Measurements from ENCODE around the gene IL31RA. TPM values are rescaled to one million over a fixed set of nuclear protein-coding genes. Genes with fewer than 3 reads are reported as not detected.
"Not testable (repeated sequence)": the region's sequence is repeated elsewhere in the genome, so short reads cannot be mapped to it uniquely, and the experiment has no call there.

The IL31RA gene
- polyA plus RNA-seq (2013, experiment 1 of 2), result 0.85 TPM
- polyA plus RNA-seq (2013, experiment 2 of 2), result 0.71 TPM

GRCh38 chr5:55850839-55851674 is at the start of gene IL31RA:
Gene IL31RA (plus strand): TSS chr5:55851357. CDS start chr5:55851571, 214 bp downstream.
- Histone ChIP-seq H3K4me3 (ENCODE audit: extremely low read depth, insufficient read depth, low read length, poor library complexity, severe bottlenecking) (no peak within 1 kb of the TSS), H3K9me3 (ENCODE audit: control insufficient read depth, low read length) (no peaks in the 10 kb centered on the region), H3K4me1 (ENCODE audit: control insufficient read depth, insufficient read depth, low read length, poor library complexity, severe bottlenecking) (peaks cover 26% of the 10 kb centered on the region), H3K36me3 (ENCODE audit: control insufficient read depth, insufficient read depth, low read length) (no peaks in the 10 kb centered on the region), H3K27ac (ENCODE audit: low read depth, low read length, severe bottlenecking) (no peak within 1 kb of the TSS)
- WGBS, 2 experiments (ENCODE audit: insufficient coverage in 2 of 2), result 83 to 91% methylated on average over 8 to 9 of the region's 10 CpGs

GRCh38 chr5:55808814-55809213 is 42.3 kb upstream of the IL31RA start:
- WGBS, 2 experiments (ENCODE audit: insufficient coverage in 2 of 2), result 93% methylated on average over 2 to 7 of the region's 7 CpGs

DNA sequence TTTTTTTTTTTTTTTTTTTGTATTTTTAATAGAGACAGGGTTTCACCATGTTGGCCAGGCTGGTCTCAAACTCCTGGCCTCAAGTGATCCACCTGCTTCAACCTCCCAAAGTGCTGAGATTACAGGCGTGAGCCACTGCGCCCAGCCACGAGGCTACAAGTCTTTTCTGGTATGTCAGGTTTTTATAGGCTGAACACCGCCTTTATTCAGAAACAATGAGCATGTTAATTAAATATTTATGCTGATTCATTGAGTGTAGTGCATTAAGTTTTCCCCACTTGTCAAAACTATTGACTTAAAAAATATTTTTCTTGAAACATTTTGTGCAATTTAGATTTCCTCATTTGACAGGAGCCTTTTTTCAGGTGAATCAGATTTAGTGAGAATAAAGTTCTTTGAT is 35.2 kb upstream of the IL31RA start:
- WGBS, 2 experiments (ENCODE audit: insufficient coverage in 2 of 2), result 67 to 95% methylated on average over 3 to 4 of the region's 4 CpGs
- H3K9me3 ChIP-seq (ENCODE audit: control insufficient read depth, low read length); H3K4me1 ChIP-seq (ENCODE audit: control insufficient read depth, insufficient read depth, low read length, poor library complexity, severe bottlenecking); H3K36me3 ChIP-seq (ENCODE audit: control insufficient read depth, insufficient read depth, low read length); H3K4me3 ChIP-seq (ENCODE audit: extremely low read depth, insufficient read depth, low read length, poor library complexity, severe bottlenecking); H3K27ac ChIP-seq (ENCODE audit: low read depth, low read length, severe bottlenecking): not testable (repeated sequence)

More at GRCh38 chr5:55808814-55809213, 42.3 kb upstream of the IL31RA start:
- H3K4me3 ChIP-seq (ENCODE audit: extremely low read depth, insufficient read depth, low read length, poor library complexity, severe bottlenecking); H3K9me3 ChIP-seq (ENCODE audit: control insufficient read depth, low read length); H3K36me3 ChIP-seq (ENCODE audit: control insufficient read depth, insufficient read depth, low read length); H3K4me1 ChIP-seq (ENCODE audit: control insufficient read depth, insufficient read depth, low read length, poor library complexity, severe bottlenecking); H3K27ac ChIP-seq (ENCODE audit: low read depth, low read length, severe bottlenecking): not testable (repeated sequence)

DNA sequence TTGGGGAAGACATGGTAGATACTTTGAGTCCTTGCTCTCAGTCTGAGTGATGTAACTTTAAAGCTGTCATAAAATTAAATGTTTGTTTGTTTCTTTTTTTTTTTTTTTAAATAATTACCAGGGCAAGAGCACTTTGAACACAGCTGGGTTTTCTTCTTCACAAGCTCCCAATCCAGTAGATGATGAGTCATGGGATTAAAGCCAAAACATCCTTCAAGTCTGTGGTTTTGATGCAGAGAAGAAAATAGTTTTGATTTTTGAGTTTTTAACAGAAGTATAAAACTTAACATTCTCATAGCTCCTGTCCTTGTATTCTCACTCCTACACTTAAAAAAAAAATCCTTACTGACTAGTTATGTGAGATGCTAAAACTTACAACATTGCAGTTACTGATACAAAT is 34.8 kb upstream of the IL31RA start:
- no peak overlapping the region for H3K4me3 ChIP-seq (ENCODE audit: extremely low read depth, insufficient read depth, low read length, poor library complexity, severe bottlenecking)
- H3K36me3 ChIP-seq (ENCODE audit: control insufficient read depth, insufficient read depth, low read length), result no peaks in the 10 kb centered on the region
- no peaks in the 10 kb centered on the region for H3K4me1 ChIP-seq (ENCODE audit: control insufficient read depth, insufficient read depth, low read length, poor library complexity, severe bottlenecking)
- H3K9me3 ChIP-seq (ENCODE audit: control insufficient read depth, low read length), result no peaks in the 10 kb centered on the region
- H3K27ac ChIP-seq (ENCODE audit: low read depth, low read length, severe bottlenecking), result no peak overlapping the region

GRCh38 chr5:55817030-55817429 is 34.1 kb upstream of the IL31RA start:
- no peaks in the 10 kb centered on the region for H3K9me3 ChIP-seq (ENCODE audit: control insufficient read depth, low read length)
- no peaks in the 10 kb centered on the region for H3K4me1 ChIP-seq (ENCODE audit: control insufficient read depth, insufficient read depth, low read length, poor library complexity, severe bottlenecking)
- H3K4me3 ChIP-seq (ENCODE audit: extremely low read depth, insufficient read depth, low read length, poor library complexity, severe bottlenecking), result no peak overlapping the region
- no CpG with 5 or more reads among the region's 2 CpGs for WGBS, 2 experiments (ENCODE audit: insufficient coverage in 2 of 2)
- H3K36me3 ChIP-seq (ENCODE audit: control insufficient read depth, insufficient read depth, low read length), result no peaks in the 10 kb centered on the region
- H3K27ac ChIP-seq (ENCODE audit: low read depth, low read length, severe bottlenecking), result no peak overlapping the region

DNA sequence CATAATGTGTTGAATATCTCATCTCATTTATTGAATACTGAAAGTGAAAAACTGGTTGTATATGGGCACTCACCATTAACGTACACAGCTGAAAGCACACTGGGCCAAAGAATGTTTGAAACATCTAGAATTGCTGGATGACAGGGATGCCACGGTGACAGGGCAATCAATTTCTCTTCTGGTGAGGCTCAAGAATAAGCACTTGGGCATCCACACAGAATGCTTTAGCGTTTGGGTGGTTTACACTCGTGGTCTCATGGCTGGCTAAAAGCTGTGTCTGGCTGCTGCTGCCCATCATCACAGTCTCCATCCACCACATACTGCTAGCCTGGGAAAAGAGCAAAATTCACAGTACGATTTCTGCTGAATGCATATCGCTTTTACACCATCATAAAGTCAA is 30.7 kb upstream of the IL31RA start:
- 84 to 90% methylated on average over 6 of the region's 6 CpGs for WGBS, 2 experiments (ENCODE audit: insufficient coverage in 2 of 2)

GRCh38 chr5:55821731-55822512 is 29.2 kb upstream of the IL31RA start:
- Histone ChIP-seq H3K27ac (ENCODE audit: low read depth, low read length, severe bottlenecking) (no peak overlapping the region), H3K4me1 (ENCODE audit: control insufficient read depth, insufficient read depth, low read length, poor library complexity, severe bottlenecking) (no peaks in the 10 kb centered on the region), H3K4me3 (ENCODE audit: extremely low read depth, insufficient read depth, low read length, poor library complexity, severe bottlenecking) (peak overlapping the region; percentile 12), H3K9me3 (ENCODE audit: control insufficient read depth, low read length) (no peaks in the 10 kb centered on the region), H3K36me3 (ENCODE audit: control insufficient read depth, insufficient read depth, low read length) (no peaks in the 10 kb centered on the region)
- WGBS, 2 experiments (ENCODE audit: insufficient coverage in 2 of 2), result 27 to 51% methylated on average over 27 to 45 of the region's 45 CpGs

More for the DNA sequence above, 30.7 kb upstream of the IL31RA start:
- H3K36me3 ChIP-seq (ENCODE audit: control insufficient read depth, insufficient read depth, low read length), result no peaks in the 10 kb centered on the region
- no peak overlapping the region for H3K4me3 ChIP-seq (ENCODE audit: extremely low read depth, insufficient read depth, low read length, poor library complexity, severe bottlenecking)
- H3K4me1 ChIP-seq (ENCODE audit: control insufficient read depth, insufficient read depth, low read length, poor library complexity, severe bottlenecking), result no peaks in the 10 kb centered on the region
- H3K27ac ChIP-seq (ENCODE audit: low read depth, low read length, severe bottlenecking), result no peak overlapping the region
- H3K9me3 ChIP-seq (ENCODE audit: control insufficient read depth, low read length), result no peaks in the 10 kb centered on the region

DNA sequence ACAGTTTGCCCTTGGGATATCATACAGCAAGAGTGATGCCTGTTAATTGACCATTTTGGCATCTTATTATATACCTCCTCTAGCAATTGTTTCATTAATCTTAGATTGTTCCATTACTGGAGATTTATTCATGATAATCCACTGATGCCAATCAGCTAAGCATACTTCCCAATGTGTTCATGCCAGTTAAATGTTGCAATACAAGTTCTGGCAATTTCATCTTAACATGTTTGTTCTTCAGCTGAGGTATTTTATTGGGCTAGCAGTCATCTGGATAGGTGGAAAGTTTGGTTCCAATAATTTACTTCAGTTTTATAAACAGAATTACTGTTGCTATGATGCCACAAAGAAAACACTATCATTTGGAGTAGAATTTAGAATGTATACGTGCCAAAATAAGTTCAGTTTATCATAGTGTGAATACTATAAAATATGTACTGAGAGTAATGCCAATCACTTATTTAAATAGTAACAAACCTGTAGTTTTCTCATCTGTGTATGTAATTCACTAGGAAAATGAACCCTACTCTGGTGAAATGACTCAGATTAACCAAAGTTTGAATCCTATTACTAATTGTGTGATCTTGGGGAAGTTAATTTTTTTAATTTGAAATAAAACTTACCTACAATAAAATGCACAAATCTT is 27.9 kb upstream of the IL31RA start:
- Histone ChIP-seq H3K9me3 (ENCODE audit: control insufficient read depth, low read length) (no peaks in the 10 kb centered on the region), H3K27ac (ENCODE audit: low read depth, low read length, severe bottlenecking) (no peak overlapping the region), H3K36me3 (ENCODE audit: control insufficient read depth, insufficient read depth, low read length) (no peaks in the 10 kb centered on the region), H3K4me1 (ENCODE audit: control insufficient read depth, insufficient read depth, low read length, poor library complexity, severe bottlenecking) (no peaks in the 10 kb centered on the region), H3K4me3 (ENCODE audit: extremely low read depth, insufficient read depth, low read length, poor library complexity, severe bottlenecking) (no peak overlapping the region)
- no CpG with 5 or more reads among the region's 1 CpG for whole genome bisulfite sequencing, 2 experiments (ENCODE audit: insufficient coverage in 2 of 2)

DNA sequence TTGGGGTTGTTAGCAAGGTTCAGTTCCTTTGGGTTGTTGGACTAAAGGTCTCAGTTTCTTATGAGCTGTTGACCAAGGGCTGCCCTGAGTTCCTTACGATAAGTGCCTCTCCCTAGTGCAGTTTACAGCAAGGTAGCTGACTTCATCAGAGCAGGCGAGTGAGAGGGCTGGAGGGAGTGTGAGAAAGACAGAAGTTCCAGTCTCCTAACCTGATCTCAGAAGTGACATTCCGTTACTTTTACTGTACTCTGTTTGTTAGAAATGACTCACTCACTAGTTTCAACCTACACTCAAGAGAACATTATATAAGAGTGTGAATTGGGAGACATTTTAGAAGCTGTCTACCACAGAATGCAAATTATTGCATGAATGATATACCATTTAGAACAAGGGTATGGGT is 21.2 kb upstream of the IL31RA start:
- H3K9me3 ChIP-seq (ENCODE audit: control insufficient read depth, low read length), result no peaks in the 10 kb centered on the region
- H3K36me3 ChIP-seq (ENCODE audit: control insufficient read depth, insufficient read depth, low read length), result no peaks in the 10 kb centered on the region
- H3K4me3 ChIP-seq (ENCODE audit: extremely low read depth, insufficient read depth, low read length, poor library complexity, severe bottlenecking), result no peak overlapping the region
- 90 to 100% methylated on average over 1 to 2 of the region's 3 CpGs for WGBS, 2 experiments (ENCODE audit: insufficient coverage in 2 of 2)
- H3K27ac ChIP-seq (ENCODE audit: low read depth, low read length, severe bottlenecking), result no peak overlapping the region
- H3K4me1 ChIP-seq (ENCODE audit: control insufficient read depth, insufficient read depth, low read length, poor library complexity, severe bottlenecking), result peaks cover 8% of the 10 kb centered on the region

GRCh38 chr5:55832446-55832845 is 18.7 kb upstream of the IL31RA start:
- Histone ChIP-seq H3K4me3 (ENCODE audit: extremely low read depth, insufficient read depth, low read length, poor library complexity, severe bottlenecking) (no peak overlapping the region), H3K36me3 (ENCODE audit: control insufficient read depth, insufficient read depth, low read length) (no peaks in the 10 kb centered on the region), H3K4me1 (ENCODE audit: control insufficient read depth, insufficient read depth, low read length, poor library complexity, severe bottlenecking) (peaks cover 8% of the 10 kb centered on the region), H3K9me3 (ENCODE audit: control insufficient read depth, low read length) (no peaks in the 10 kb centered on the region), H3K27ac (ENCODE audit: low read depth, low read length, severe bottlenecking) (no peak overlapping the region)
- WGBS, 2 experiments (ENCODE audit: insufficient coverage in 2 of 2), result 90 to 94% methylated on average over 12 to 15 of the region's 17 CpGs
